ENCODE data around the gene ROBO2. TPM values are rescaled to one million over a fixed set of nuclear protein-coding genes. Genes with fewer than 3 reads are reported as not detected.

Gene ROBO2
- polyA plus RNA-seq, 2 of the 4 experiments (the other 2 are of a cell fraction), result 0.04 TPM; not detected in 1

DNA sequence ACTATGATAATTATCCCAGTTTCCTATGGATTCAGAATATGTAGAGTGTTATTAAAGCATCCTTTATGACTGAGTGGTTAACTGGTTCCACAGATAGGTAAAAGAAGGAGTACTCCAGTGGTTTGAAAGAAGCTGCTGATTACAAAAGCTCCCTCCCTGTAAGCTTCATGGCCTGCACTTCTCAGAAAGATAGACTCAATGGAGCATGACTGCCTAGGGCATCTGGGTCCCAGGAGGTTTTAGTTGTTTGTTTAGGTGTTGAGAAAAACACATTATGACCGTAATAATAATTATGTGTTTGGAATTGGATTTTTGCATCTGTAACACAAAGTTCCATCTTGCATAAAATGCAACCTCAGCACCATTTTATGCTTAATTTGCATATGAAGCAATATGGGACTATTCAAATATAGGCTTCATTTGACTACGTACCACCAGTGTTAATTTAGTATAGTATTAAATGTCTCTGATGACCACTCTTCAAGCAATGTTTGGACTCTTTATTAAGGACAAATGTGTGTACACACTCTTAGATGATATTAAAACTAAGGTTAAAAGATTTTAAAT, 121.1 kb downstream of the ROBO2 start:
- 4% methylated on average over 2 of the region's 2 CpGs for WGBS (ENCODE audit: missing lambda C conversion rate)
- H3K9me3 ChIP-seq, result no peaks in the 10 kb centered on the region
- FAIRE-seq (no peak), ATAC-seq (no peak), DNase-seq (ENCODE audit: low read depth in 1 of 2, low spot score in 1 of 2) (no peak)
- no peaks in the 10 kb centered on the region for H3K4me1 ChIP-seq
- no peak overlapping the region for H3K4me3 ChIP-seq
- no peak overlapping the region for H3K27ac ChIP-seq
- no peak overlapping the region for H3K4me2 ChIP-seq
- TF ChIP-seq MAFK (IDR thresholded peaks at IDR 0.05; ENCODE audit: partially characterized antibody), result peak; percentile 77
- no peak for TF ChIP-seq NFE2L2 (conservative IDR thresholded peaks at IDR 0.05; ENCODE audit: low read length)
- CTCF ChIA-PET, result no interaction called here
- POLR2A ChIA-PET, result no interaction called here

DNA sequence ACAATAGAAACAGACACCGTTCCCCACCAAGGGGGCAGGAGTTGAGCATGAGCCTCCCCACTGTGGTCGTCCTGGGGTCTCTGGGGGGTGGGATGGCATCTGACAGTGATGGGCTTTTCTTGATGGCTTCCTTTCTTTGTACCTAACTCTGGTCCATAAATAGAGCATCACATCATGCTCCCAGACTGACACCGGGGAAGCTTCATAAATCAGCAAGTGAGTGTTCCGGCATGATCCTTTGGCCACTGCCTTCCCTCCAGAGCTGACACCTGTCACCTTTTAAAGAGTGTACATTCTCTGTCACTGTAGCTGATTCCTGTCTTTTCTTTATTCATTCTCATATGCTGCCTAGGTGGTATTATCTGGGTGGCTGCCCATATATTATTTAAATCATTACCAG, 129.9 kb downstream of the ROBO2 start:
- no peak overlapping the region for H3K27ac ChIP-seq
- DNase-seq (ENCODE audit: low read depth in 1 of 2, low spot score in 1 of 2) (no peak), ATAC-seq (no peak), FAIRE-seq (no peak)
- no peaks in the 10 kb centered on the region for H3K9me3 ChIP-seq
- ChIA-PET POLR2A (no interaction called here), CTCF (no interaction called here)
- TF ChIP-seq HEYL (CRISPR knock-in tag; IDR thresholded peaks at IDR 0.05) (no peak), NR3C1 (IDR thresholded peaks at IDR 0.05) (no peak), CBX8 (IDR thresholded peaks at IDR 0.05) (no peak), JUNB (IDR thresholded peaks at IDR 0.05) (no peak), RAD21 (conservative IDR thresholded peaks at IDR 0.05 in 1 of 2, IDR thresholded peaks at IDR 0.05 in 1 of 2) (no peak), KDM1A (IDR thresholded peaks at IDR 0.05; ENCODE audit: low read depth) (no peak), HOXA7 (CRISPR knock-in tag; IDR thresholded peaks at IDR 0.05) (no peak), MAFK (IDR thresholded peaks at IDR 0.05; ENCODE audit: partially characterized antibody) (no peak), EP300 (IDR thresholded peaks at IDR 0.05) (no peak), SMC3 (IDR thresholded peaks at IDR 0.05) (no peak), RFX5 (IDR thresholded peaks at IDR 0.05) (no peak), FOSB (CRISPR knock-in tag; IDR thresholded peaks at IDR 0.05) (no peak), NFE2L2 (conservative IDR thresholded peaks at IDR 0.05; ENCODE audit: low read length) (no peak), POLR2A (IDR thresholded peaks at IDR 0.05; ENCODE audit: low read length) (no peak)
- TF ChIP-seq, protein P1, sequence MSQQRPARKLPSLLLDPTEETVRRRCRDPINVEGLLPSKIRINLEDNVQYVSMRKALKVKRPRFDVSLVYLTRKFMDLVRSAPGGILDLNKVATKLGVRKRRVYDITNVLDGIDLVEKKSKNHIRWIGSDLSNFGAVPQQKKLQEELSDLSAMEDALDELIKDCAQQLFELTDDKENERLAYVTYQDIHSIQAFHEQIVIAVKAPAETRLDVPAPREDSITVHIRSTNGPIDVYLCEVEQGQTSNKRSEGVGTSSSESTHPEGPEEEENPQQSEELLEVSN (IDR thresholded peaks at IDR 0.05; ENCODE audit: borderline replicate concordance, low read depth), result no peak
- TF ChIP-seq, protein P2, sequence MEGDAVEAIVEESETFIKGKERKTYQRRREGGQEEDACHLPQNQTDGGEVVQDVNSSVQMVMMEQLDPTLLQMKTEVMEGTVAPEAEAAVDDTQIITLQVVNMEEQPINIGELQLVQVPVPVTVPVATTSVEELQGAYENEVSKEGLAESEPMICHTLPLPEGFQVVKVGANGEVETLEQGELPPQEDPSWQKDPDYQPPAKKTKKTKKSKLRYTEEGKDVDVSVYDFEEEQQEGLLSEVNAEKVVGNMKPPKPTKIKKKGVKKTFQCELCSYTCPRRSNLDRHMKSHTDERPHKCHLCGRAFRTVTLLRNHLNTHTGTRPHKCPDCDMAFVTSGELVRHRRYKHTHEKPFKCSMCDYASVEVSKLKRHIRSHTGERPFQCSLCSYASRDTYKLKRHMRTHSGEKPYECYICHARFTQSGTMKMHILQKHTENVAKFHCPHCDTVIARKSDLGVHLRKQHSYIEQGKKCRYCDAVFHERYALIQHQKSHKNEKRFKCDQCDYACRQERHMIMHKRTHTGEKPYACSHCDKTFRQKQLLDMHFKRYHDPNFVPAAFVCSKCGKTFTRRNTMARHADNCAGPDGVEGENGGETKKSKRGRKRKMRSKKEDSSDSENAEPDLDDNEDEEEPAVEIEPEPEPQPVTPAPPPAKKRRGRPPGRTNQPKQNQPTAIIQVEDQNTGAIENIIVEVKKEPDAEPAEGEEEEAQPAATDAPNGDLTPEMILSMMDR (IDR thresholded peaks at IDR 0.05), result no peak
- 33% methylated on average over 4 of the region's 4 CpGs for WGBS (ENCODE audit: missing lambda C conversion rate)
- no peak overlapping the region for H3K4me3 ChIP-seq
- no peak overlapping the region for H3K4me2 ChIP-seq
- H3K4me1 ChIP-seq, result no peaks in the 10 kb centered on the region

DNA sequence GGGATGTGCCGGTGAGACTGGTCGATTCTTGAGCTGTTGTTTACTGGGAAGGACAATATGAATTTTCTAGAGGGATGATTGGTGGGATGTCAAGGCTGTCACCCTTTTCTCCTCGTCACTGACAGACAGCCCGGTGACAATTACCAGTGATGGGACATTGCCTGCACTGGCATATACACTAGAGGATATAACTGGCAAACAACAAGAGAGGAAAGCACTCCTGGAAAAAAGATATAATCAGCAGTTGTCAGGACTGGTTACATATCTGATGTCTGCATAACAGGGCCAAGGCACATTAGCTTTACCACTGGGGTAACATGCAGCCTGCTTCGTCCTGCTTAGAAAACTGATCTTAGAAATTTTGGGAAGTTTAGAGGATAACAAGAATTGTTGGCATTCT, 131.1 kb downstream of the ROBO2 start:
- no peaks in the 10 kb centered on the region for H3K9me3 ChIP-seq
- H3K4me2 ChIP-seq, result no peak overlapping the region
- no peak overlapping the region for H3K27ac ChIP-seq
- H3K4me3 ChIP-seq, result no peak overlapping the region
- WGBS (ENCODE audit: missing lambda C conversion rate), result 6% methylated on average over 5 of the region's 5 CpGs
- no peaks in the 10 kb centered on the region for H3K4me1 ChIP-seq
- CTCF ChIA-PET, result no interaction called here
- no peak for ATAC-seq
- no peak for DNase-seq (ENCODE audit: low read depth in 1 of 2, low spot score in 1 of 2)
- POLR2A ChIA-PET, result no interaction called here
- FAIRE-seq, result no peak
- TF ChIP-seq, protein P3, sequence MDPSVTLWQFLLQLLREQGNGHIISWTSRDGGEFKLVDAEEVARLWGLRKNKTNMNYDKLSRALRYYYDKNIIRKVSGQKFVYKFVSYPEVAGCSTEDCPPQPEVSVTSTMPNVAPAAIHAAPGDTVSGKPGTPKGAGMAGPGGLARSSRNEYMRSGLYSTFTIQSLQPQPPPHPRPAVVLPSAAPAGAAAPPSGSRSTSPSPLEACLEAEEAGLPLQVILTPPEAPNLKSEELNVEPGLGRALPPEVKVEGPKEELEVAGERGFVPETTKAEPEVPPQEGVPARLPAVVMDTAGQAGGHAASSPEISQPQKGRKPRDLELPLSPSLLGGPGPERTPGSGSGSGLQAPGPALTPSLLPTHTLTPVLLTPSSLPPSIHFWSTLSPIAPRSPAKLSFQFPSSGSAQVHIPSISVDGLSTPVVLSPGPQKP (IDR thresholded peaks at IDR 0.05; ENCODE audit: low read depth, low read length), result no peak
- no peak for TF ChIP-seq EHMT2 (IDR thresholded peaks at IDR 0.05; ENCODE audit: low read depth)
- TF ChIP-seq, protein P2 (IDR thresholded peaks at IDR 0.05), result no peak
- no peak for TF ChIP-seq POLR2AphosphoS2 (conservative IDR thresholded peaks at IDR 0.05; ENCODE audit: low read length)
- TF ChIP-seq, protein P4, sequence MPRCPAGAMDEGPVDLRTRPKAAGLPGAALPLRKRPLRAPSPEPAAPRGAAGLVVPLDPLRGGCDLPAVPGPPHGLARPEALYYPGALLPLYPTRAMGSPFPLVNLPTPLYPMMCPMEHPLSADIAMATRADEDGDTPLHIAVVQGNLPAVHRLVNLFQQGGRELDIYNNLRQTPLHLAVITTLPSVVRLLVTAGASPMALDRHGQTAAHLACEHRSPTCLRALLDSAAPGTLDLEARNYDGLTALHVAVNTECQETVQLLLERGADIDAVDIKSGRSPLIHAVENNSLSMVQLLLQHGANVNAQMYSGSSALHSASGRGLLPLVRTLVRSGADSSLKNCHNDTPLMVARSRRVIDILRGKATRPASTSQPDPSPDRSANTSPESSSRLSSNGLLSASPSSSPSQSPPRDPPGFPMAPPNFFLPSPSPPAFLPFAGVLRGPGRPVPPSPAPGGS (IDR thresholded peaks at IDR 0.05), result no peak
- TF ChIP-seq ZSCAN20 (CRISPR knock-in tag; IDR thresholded peaks at IDR 0.05), result no peak
- TF ChIP-seq HEYL (CRISPR knock-in tag; IDR thresholded peaks at IDR 0.05), result no peak
- TF ChIP-seq, protein P5, sequence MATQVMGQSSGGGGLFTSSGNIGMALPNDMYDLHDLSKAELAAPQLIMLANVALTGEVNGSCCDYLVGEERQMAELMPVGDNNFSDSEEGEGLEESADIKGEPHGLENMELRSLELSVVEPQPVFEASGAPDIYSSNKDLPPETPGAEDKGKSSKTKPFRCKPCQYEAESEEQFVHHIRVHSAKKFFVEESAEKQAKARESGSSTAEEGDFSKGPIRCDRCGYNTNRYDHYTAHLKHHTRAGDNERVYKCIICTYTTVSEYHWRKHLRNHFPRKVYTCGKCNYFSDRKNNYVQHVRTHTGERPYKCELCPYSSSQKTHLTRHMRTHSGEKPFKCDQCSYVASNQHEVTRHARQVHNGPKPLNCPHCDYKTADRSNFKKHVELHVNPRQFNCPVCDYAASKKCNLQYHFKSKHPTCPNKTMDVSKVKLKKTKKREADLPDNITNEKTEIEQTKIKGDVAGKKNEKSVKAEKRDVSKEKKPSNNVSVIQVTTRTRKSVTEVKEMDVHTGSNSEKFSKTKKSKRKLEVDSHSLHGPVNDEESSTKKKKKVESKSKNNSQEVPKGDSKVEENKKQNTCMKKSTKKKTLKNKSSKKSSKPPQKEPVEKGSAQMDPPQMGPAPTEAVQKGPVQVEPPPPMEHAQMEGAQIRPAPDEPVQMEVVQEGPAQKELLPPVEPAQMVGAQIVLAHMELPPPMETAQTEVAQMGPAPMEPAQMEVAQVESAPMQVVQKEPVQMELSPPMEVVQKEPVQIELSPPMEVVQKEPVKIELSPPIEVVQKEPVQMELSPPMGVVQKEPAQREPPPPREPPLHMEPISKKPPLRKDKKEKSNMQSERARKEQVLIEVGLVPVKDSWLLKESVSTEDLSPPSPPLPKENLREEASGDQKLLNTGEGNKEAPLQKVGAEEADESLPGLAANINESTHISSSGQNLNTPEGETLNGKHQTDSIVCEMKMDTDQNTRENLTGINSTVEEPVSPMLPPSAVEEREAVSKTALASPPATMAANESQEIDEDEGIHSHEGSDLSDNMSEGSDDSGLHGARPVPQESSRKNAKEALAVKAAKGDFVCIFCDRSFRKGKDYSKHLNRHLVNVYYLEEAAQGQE (IDR thresholded peaks at IDR 0.05), result no peak
- TF ChIP-seq, protein P6, sequence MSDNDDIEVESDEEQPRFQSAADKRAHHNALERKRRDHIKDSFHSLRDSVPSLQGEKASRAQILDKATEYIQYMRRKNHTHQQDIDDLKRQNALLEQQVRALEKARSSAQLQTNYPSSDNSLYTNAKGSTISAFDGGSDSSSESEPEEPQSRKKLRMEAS (IDR thresholded peaks at IDR 0.05), result no peak
- no peak for TF ChIP-seq TP53 (CRISPR knock-in tag; IDR thresholded peaks at IDR 0.05)
